CD14-positive monocyte (primary cell): Measurements from ENCODE around the gene ATXN3L. TPM values are rescaled to one million over a fixed set of nuclear protein-coding genes. Genes with fewer than 3 reads are reported as not detected.
A peak's percentile ranks its signal among the peaks of the same experiment; 100 is the strongest.

Experiments
- DNase-seq, 3 donors: peaks; one replicate each; pipeline ENCODE4 v3.0.0-alpha.2; 2011 to 2022
- H2AFZ ChIP-seq: 2 replicates; pipeline ENCODE4 v1.6.0; 2012; ENCODE audit warnings: mild to moderate bottlenecking, low read depth, low read length, inconsistent platforms; ENCODE audit not compliant: insufficient read depth, poor library complexity, severe bottlenecking
- H3K27ac ChIP-seq, 2 donors: 1 replicate in 1 of 2; 2 replicates in 1 of 2; pipeline ENCODE4 v1.5.1; 2012 to 2013; ENCODE audit warnings: low read length in 2 of 2, control low read depth in 1 of 2, inconsistent platforms in 1 of 2, low read depth in 1 of 2, mild to moderate bottlenecking in 1 of 2
- H3K27me3 ChIP-seq, 2 donors: one replicate each; pipeline versions ENCODE4 v1.6.0 to v1.6.1; 2011 to 2013; ENCODE audit warnings: low read length in 2 of 2; ENCODE audit not compliant: control insufficient read depth in 2 of 2, insufficient read depth in 2 of 2
- H3K36me3 ChIP-seq, 2 donors: replicated peaks in 1 of 2; 1 replicate in 1 of 2; 2 replicates in 1 of 2; pipeline versions ENCODE4 v1.5.1 to v1.6.1; 2012 to 2013; ENCODE audit warnings: low read length in 2 of 2, control low read depth in 1 of 2, inconsistent platforms in 1 of 2, mild to moderate bottlenecking in 1 of 2; ENCODE audit not compliant: insufficient read depth in 2 of 2, control insufficient read depth in 1 of 2
- H3K4me1 ChIP-seq, 2 donors: 1 replicate in 1 of 2; 2 replicates in 1 of 2; pipeline versions ENCODE4 v1.5.1 to v1.6.1; 2012 to 2013; ENCODE audit warnings: low read length in 2 of 2, control low read depth in 1 of 2, inconsistent platforms in 1 of 2, mild to moderate bottlenecking in 1 of 2, moderate library complexity in 1 of 2; ENCODE audit not compliant: insufficient read depth in 2 of 2, control insufficient read depth in 1 of 2
- H3K4me2 ChIP-seq: replicated peaks from 2 replicates; pipeline ENCODE3; 2012; ENCODE audit warnings: low read length, moderate library complexity, mild to moderate bottlenecking; ENCODE audit not compliant: poor library complexity, severe bottlenecking; ENCODE audit errors: extremely low read depth
- H3K4me3 ChIP-seq, 3 experiments: fragments of 200-600 bp in 1 of 3; sonication (generic) in 1 of 3; replicated peaks in 1 of 3; 1 replicate in 2 of 3; 2 replicates in 1 of 3; pipeline ENCODE4 v1.5.1; 2011 to 2013; ENCODE audit warnings: low read length in 3 of 3, mild to moderate bottlenecking in 3 of 3, control low read depth in 2 of 3, low read depth in 2 of 3, inconsistent platforms in 1 of 3, moderate library complexity in 1 of 3
- H3K79me2 ChIP-seq: 2 replicates; pipeline ENCODE4 v1.6.0; 2012; ENCODE audit warnings: mild to moderate bottlenecking, control low read depth, inconsistent platforms, low read length, moderate library complexity; ENCODE audit not compliant: insufficient read depth
- H3K9ac ChIP-seq: 2 replicates; pipeline ENCODE4 v1.6.0; 2017; ENCODE audit warnings: low read length, mild to moderate bottlenecking; ENCODE audit not compliant: insufficient read depth, poor library complexity, severe bottlenecking
- H3K9me3 ChIP-seq, 2 donors: replicated peaks in 1 of 2; 1 replicate in 1 of 2; 2 replicates in 1 of 2; pipeline versions ENCODE4 v1.5.1 to v1.6.1; 2012 to 2013; ENCODE audit warnings: low read length in 2 of 2, control low read depth in 1 of 2; ENCODE audit not compliant: control insufficient read depth in 1 of 2, insufficient read depth in 1 of 2
- H4K20me1 ChIP-seq: 2 replicates; pipeline ENCODE4 v1.6.0; 2012; ENCODE audit warnings: mild to moderate bottlenecking, low read length, control low read depth, moderate library complexity; ENCODE audit not compliant: insufficient read depth
- H3K27ac Mint-ChIP-seq, 7 donors: one replicate each; pipeline ENCODE4 v1.8.0; 2020; ENCODE audit warnings: mild to moderate bottlenecking in 7 of 7, mixed read lengths in 7 of 7, moderate library complexity in 6 of 7, inconsistent platforms in 2 of 7
- H3K27me3 Mint-ChIP-seq, 3 donors: one replicate each; pipeline ENCODE4 v1.8.0; 2021 to 2022; ENCODE audit warnings: low read depth in 3 of 3, mild to moderate bottlenecking in 3 of 3, mixed read lengths in 3 of 3, moderate library complexity in 3 of 3, inconsistent platforms in 1 of 3
- H3K36me3 Mint-ChIP-seq, 2 donors: one replicate each; pipeline ENCODE4 v1.8.0; 2020; ENCODE audit warnings: mixed read lengths in 2 of 2, inconsistent platforms in 1 of 2, mild to moderate bottlenecking in 1 of 2
- H3K4me1 Mint-ChIP-seq: one replicate; pipeline ENCODE4 v1.8.0; 2020; ENCODE audit warnings: mild to moderate bottlenecking, mixed read lengths
- H3K4me3 Mint-ChIP-seq, 2 donors: one replicate each; pipeline ENCODE4 v1.8.0; 2020; ENCODE audit warnings: mild to moderate bottlenecking in 2 of 2, mixed read lengths in 2 of 2, moderate library complexity in 1 of 2
- H3K9me3 Mint-ChIP-seq, 7 donors: one replicate each; pipeline ENCODE4 v1.8.0; 2020 to 2022; ENCODE audit warnings: mixed read lengths in 7 of 7, mild to moderate bottlenecking in 6 of 7, moderate library complexity in 6 of 7, inconsistent platforms in 2 of 7
- whole genome bisulfite sequencing: methylation state at CpG from one replicate; pipeline ENCODE4 v1.1.5; 2013; ENCODE audit warnings: missing lambda C conversion rate; ENCODE audit not compliant: insufficient coverage; 5-methylcytosine and 5-hydroxymethylcytosine counted together
- intact Hi-C, 2 donors: fragments of 100-400 bp; cut with micrococcal nuclease; formaldehyde crosslinking; loops; one replicate each; pipeline versions ENCODE4 v1.15.0 to v1.15.1; 2023
- polyA plus RNA-seq, 3 donors: library from polyadenylated mRNA; depleted of rRNA in 1 of 3; unstranded in 2 of 3; stranded (reverse) in 1 of 3; fragments of 300-500 nt in 2 of 3; fragments of >200 nt in 1 of 3; fragmentation: Illumina TruSeq in 2 of 3; gene quantifications; 1 replicate in 2 of 3; 2 replicates in 1 of 3; pipeline ENCODE4 v1.2.3, GENCODE V29; 2012 to 2021
- TF ChIP-seq, protein P1 (sequence below): fragments of 200-600 bp; IDR thresholded peaks from one replicate; pipeline ENCODE4 v1.8.0; 2022; ENCODE audit warnings: antibody characterized with exemption, mild to moderate bottlenecking

ATXN3L gene
- polyA plus RNA-seq, 3 donors: not detected

GRCh38 chrX:13307041-13307440 is 12.8 kb downstream of the ATXN3L start:
- H3K4me1 ChIP-seq: peaks cover 0 to 5% of the 10 kb centered on the region in 2 donors
- WGBS: no CpG with 5 or more reads among the region's 2 CpGs
- Mint-ChIP-seq H3K27ac (no peak overlapping the region), H3K36me3 (no peaks in the 10 kb centered on the region), H3K4me3 (no peak overlapping the region), H3K9me3 (peaks cover 0 to 6% (median 0%) of the 10 kb centered on the region in 7 donors), H3K4me1 (peaks cover 8% of the 10 kb centered on the region), H3K27me3 (peaks cover 0 to 29% (median 3%) of the 10 kb centered on the region in 3 donors)
- H3K27me3 ChIP-seq: peaks cover 0 to 32% of the 10 kb centered on the region in 2 donors
- no peak overlapping the region for H3K9ac ChIP-seq
- DNase-seq: no peak
- H4K20me1 ChIP-seq: no peaks in the 10 kb centered on the region
- no peaks in the 10 kb centered on the region for H3K36me3 ChIP-seq
- TF ChIP-seq, protein P1, sequence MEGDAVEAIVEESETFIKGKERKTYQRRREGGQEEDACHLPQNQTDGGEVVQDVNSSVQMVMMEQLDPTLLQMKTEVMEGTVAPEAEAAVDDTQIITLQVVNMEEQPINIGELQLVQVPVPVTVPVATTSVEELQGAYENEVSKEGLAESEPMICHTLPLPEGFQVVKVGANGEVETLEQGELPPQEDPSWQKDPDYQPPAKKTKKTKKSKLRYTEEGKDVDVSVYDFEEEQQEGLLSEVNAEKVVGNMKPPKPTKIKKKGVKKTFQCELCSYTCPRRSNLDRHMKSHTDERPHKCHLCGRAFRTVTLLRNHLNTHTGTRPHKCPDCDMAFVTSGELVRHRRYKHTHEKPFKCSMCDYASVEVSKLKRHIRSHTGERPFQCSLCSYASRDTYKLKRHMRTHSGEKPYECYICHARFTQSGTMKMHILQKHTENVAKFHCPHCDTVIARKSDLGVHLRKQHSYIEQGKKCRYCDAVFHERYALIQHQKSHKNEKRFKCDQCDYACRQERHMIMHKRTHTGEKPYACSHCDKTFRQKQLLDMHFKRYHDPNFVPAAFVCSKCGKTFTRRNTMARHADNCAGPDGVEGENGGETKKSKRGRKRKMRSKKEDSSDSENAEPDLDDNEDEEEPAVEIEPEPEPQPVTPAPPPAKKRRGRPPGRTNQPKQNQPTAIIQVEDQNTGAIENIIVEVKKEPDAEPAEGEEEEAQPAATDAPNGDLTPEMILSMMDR: no peak
- H3K9me3 ChIP-seq: no peaks in the 10 kb centered on the region
- no peaks in the 10 kb centered on the region for H3K79me2 ChIP-seq
- intact Hi-C loops: no loop called here
- no peak overlapping the region for H2AFZ ChIP-seq
- H3K4me3 ChIP-seq: no peak overlapping the region
- no peak overlapping the region for H3K4me2 ChIP-seq
- H3K27ac ChIP-seq: no peak overlapping the region

DNA sequence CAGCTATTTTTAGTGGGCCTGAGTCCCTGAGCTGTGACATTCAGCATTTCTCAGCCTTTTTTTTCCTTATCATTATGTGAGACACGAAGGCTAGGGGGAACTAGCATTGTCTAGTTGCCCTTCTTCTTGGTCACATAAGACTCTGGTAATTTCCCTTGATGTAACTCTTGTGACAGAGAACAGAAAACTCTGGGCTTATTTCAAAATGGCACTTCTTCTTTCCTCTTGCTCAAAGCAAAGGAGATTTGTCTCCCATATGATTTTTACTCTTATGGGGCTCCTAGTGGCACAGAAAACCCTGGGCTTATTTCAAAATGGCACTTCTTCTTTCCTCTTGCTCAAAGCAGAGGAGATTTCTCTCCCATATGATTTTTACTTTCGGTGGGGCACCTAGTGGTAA is 14.7 kb downstream of the ATXN3L start:
- Mint-ChIP-seq H3K36me3 (no peaks in the 10 kb centered on the region), H3K27me3 (peaks cover 0 to 22% (median 3%) of the 10 kb centered on the region in 3 donors), H3K9me3 (peaks cover 0 to 3% (median 0%) of the 10 kb centered on the region in 7 donors), H3K27ac (peak overlapping the region; percentile 24 to 70 (median 48)), H3K4me3 (no peak overlapping the region), H3K4me1 (peaks cover 8% of the 10 kb centered on the region)
- no peaks in the 10 kb centered on the region for H3K79me2 ChIP-seq
- H3K27me3 ChIP-seq: peaks cover 0 to 26% of the 10 kb centered on the region in 2 donors
- peaks cover 0 to 5% of the 10 kb centered on the region in 2 donors for H3K4me1 ChIP-seq
- H2AFZ ChIP-seq: no peak overlapping the region
- no peaks in the 10 kb centered on the region for H3K9me3 ChIP-seq
- intact Hi-C loops: no loop called here
- DNase-seq: peak; percentile 38 to 65 (median 38)
- H3K4me3 ChIP-seq: no peak overlapping the region
- WGBS: no CpG with 5 or more reads among the region's 2 CpGs
- H3K27ac ChIP-seq: no peak overlapping the region
- H4K20me1 ChIP-seq: no peaks in the 10 kb centered on the region
- TF ChIP-seq, protein P1: no peak
- no peak overlapping the region for H3K4me2 ChIP-seq
- H3K9ac ChIP-seq: no peak overlapping the region
- no peaks in the 10 kb centered on the region for H3K36me3 ChIP-seq
